GM21381 (cell line): Measurements from ENCODE around the gene TNXB.
"Not testable (repeated sequence)": the region's sequence is repeated elsewhere in the genome, so short reads cannot be mapped to it uniquely, and the experiment has no call there.

Experiments used
- ATAC-seq: cut with Tn5 transposase; IDR thresholded peaks from one replicate; pipeline ENCODE4 v1.9.1; 2021; ENCODE audit warnings: mild to moderate bottlenecking, moderate library complexity; ENCODE audit not compliant: unreplicated experiment

The TNXB gene

DNA sequence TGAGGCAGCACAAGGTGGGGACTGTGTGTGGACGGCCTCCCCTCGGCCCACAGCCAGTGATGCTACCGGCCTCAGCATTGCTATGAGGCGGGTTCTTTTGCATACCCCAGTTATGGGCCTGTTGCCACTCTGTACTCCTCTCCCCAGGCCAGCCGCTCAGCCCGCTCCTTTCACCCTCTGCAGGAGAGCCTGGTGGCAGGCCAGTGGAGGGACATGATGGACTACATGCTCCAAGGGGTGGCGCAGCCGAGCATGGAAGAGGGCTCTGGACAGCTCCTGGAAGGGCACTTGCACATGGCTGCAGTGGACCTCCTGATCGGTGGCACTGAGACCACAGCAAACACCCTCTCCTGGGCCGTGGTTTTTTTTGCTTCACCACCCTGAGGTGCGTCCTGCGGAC lies 102.1 kb downstream of the TNXB start:
- ATAC-seq, result not testable (repeated sequence)

DNA sequence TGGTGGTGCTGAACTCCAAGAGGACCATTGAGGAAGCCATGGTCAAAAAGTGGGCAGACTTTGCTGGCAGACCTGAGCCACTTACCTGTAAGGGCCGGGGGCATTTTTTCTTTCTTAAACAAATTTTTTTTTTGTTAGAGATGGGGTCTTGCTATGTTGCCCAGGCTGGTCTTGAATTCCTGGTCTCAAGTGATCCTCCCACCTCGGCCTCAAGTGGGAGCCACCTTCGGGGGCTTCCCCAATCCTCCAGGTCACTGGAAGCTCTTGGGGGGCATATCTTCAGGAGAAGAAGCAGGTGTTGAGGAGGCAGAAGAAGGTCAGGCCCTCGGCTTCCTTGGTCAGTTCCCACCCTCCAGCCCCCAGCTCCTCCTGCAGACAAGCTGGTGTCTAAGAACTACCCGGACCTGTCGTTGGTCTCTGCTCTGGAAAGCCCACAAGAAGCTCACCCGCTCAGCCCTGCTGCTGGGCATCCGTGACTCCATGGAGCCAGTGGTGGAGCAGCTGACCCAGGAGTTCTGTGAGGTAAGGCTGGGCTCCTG lies 103.1 kb downstream of the TNXB start:
- not testable (repeated sequence) for ATAC-seq

DNA sequence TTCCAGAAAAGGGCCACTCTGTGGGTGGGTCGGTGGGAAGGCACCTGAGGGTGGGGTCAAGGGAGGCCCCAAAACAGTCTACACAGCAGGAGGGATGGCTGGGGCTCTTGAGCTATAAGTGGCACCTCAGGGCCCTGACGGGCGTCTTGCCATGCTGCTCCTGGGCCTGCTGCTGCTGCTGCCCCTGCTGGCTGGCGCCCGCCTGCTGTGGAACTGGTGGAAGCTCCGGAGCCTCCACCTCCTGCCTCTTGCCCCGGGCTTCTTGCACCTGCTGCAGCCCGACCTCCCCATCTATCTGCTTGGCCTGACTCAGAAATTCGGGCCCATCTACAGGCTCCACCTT lies 103.6 kb downstream of the TNXB start:
- ATAC-seq, result not testable (repeated sequence)

DNA sequence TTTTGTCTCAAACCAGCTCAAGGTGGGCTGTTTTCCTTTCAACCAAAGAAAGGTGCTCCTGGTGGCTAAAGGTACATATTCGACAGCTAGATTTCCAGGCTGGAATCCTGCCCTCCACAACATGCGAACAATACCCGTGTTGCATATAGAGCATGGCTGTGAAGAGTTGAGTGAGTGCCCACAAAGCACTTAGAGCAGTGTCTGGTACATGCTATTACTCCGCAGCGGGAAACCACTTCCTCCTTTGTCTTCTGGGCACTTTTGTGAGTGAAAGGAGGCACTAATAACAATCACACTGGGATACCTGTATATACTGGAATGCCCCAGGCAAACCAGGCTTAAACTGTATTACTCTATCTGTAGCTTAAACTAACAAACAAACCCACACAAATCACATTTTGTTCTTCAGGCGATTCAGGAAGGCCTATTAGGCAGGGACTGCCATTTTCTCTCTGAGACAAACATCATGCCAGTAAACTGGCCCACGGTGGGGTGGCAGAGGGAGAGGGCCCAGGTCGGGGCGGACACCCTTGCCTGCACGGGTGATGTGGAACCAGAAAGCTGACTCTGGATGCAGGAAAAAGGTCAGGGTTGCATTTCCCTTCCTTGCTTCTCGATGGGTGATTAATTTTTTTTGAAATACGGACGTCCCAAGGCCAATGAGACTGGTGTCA lies 104.1 kb downstream of the TNXB start:
- ATAC-seq, result not testable (repeated sequence)

DNA sequence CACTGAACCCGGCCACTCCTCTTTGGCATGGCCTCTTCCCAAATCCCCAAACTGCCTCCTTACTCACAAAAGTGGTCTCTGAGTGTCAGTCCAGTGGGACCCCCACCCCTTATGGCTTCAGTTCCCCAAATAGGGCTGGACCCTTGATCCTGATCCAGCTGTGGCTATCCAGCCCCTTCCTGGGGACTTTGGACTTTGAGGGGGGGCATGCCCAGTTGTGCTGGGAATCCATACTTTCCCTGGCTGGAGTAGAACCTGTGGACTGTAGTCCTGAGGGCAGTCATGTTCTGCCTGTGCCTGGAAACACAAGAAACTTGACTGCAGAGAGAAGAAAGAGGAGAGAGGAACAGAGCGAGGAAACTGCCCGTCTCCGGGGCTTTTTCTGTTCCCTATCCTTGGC lies 104.7 kb downstream of the TNXB start:
- ATAC-seq, result not testable (repeated sequence)

DNA sequence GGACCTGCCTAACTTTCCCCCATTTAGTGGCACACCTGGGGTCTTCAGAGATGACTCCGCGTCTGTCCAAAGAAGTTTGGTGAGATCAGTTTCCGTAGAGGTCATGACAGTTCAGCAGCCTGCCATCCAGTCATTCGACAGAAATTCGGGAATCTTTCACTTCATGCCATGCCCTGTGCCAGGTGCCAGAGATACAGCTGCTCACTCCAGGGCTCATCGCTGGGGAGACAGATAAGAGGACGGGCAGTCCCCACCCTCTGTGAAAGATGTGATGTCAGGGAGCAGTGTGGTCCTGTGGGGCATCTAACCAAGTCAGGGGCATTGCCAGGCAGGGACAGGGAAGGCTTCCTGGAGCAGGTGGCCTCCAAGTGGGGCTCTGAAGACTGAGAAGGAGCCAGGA lies 105.8 kb downstream of the TNXB start:
- not testable (repeated sequence) for ATAC-seq

DNA sequence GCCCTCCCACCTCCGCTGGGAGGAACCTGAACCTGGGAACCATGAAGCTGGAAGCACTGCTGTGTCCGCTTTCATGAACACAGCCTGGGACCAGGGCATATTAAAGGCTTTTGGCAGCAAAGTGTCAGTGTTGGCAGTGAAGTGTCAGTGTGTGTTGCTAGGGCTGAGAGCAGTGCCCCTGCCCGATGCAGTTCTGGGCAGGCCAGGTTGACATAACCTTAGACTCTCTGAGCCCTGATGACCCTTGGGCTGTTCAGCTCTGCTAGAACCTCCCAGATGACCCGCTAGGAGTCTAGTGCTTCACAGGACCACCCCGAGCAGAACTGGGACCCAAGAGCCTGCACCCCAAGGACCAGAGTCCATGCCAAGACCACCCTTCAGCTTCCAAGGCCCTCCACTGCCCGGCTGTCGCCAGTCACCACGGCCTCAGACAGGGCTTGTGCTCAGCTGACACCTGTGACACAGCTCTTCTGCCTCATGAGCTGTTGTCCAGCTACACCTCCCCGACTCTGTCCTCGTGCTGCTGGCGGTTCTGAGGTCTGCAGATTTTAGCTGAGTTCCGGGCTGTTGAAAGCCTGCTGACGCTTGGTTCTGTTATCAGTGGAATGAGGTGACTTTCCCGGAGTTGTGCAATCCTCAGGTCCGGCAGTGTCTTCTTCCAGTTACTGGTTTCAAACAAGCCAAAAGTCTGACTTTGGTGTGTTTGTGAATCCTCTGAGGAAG lies 106.4 kb downstream of the TNXB start:
- not testable (repeated sequence) for ATAC-seq

DNA sequence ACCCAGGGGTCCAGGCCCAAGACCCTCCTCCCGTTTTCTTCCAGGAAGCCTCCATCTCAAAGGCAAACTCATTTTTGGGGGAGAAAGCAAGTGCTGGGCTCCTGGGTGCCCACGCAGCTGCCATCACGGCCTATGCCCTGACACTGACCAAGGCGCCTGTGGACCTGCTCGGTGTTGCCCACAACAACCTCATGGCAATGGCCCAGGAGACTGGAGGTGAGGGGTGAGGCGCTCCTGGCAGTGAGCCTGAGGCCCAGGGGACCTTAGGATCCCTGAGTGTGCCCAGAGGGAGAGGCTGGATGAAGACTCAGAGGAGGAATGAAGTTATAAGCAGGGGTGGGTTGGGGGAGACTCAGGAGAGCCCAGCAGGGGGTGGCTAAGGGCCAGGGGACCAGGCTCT lies 112.8 kb downstream of the TNXB start:
- not testable (repeated sequence) for ATAC-seq

DNA sequence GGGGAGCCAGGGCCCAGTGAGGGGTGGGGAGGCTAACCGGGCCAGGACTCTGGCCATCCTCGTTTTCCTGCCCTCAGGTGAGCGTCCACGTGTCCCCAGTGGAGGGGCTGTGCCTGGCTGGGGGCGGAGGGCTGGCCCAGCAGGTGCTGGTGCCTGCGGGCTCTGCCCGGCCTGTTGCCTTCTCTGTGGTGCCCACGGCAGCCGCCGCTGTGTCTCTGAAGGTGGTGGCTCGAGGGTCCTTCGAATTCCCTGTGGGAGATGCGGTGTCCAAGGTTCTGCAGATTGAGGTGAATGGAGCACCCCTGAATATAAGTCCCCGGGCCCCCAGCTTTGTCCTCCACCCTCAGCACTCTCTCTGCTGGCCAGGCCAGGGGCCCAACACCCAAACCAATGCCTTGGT lies 114.7 kb downstream of the TNXB start:
- ATAC-seq, result not testable (repeated sequence)
